Heart left ventricle (tissue), 16 donors: ENCODE measurements around the gene KCNJ6. TPM values are rescaled to one million over a fixed set of nuclear protein-coding genes. Genes with fewer than 3 reads are reported as not detected.
A peak's percentile ranks its signal among the peaks of the same experiment; 100 is the strongest.

Source experiments
- ATAC-seq, 4 donors: fragments of 200-7000 bp; cut with Tn5 transposase; one replicate each; pipeline ENCODE4 v1.9.1; 2020 to 2022; ENCODE audit warnings: moderate library complexity in 4 of 4, mild to moderate bottlenecking in 3 of 4, moderate number of reproducible peaks in 1 of 4
- DNase-seq, 5 donors: peaks; one replicate each; pipeline ENCODE4 v3.0.0-alpha.2; 2020
- H3K27ac ChIP-seq, 12 donors: fragments of 200-600 bp; sonication (generic) in 4 of 12; one replicate each; pipeline versions ENCODE4 v1.5.0 to v1.8.0; 2016 to 2022; ENCODE audit warnings: mild to moderate bottlenecking in 2 of 12
- H3K27me3 ChIP-seq, 9 donors: fragments of 200-600 bp; sonication (generic) in 2 of 9; one replicate each; pipeline versions ENCODE4 v1.5.1 to v1.8.0; 2016 to 2022; ENCODE audit warnings: mild to moderate bottlenecking in 3 of 9
- H3K36me3 ChIP-seq, 9 donors: fragments of 200-600 bp; sonication (generic) in 2 of 9; one replicate each; pipeline versions ENCODE4 v1.5.0 to v1.8.0; 2018 to 2022; ENCODE audit warnings: mild to moderate bottlenecking in 2 of 9
- H3K4me1 ChIP-seq, 12 donors: fragments of 200-600 bp; sonication (generic) in 4 of 12; one replicate each; pipeline versions ENCODE4 v1.5.0 to v1.8.0; 2016 to 2022; ENCODE audit warnings: mild to moderate bottlenecking in 3 of 12
- H3K4me3 ChIP-seq, 12 donors: fragments of 200-600 bp; sonication (generic) in 4 of 12; one replicate each; pipeline versions ENCODE4 v1.5.0 to v1.8.0; 2017 to 2022; ENCODE audit warnings: mild to moderate bottlenecking in 9 of 12, moderate library complexity in 4 of 12
- H3K9me3 ChIP-seq, 12 donors: fragments of 200-600 bp; sonication (generic) in 4 of 12; one replicate each; pipeline versions ENCODE4 v1.5.0 to v1.8.0; 2016 to 2022; ENCODE audit warnings: mild to moderate bottlenecking in 1 of 12
- POLR2A ChIP-seq, 2 donors: fragments of 450-650 bp; IDR thresholded peaks; one replicate each; pipeline ENCODE4 v1.6.1; 2017; ENCODE audit warnings: antibody characterized with exemption in 2 of 2, mild to moderate bottlenecking in 2 of 2, moderate library complexity in 2 of 2
- WGBS, 4 donors: extraction: QIAGEN DNeasy Blood & Tissue Kit in 2 of 4; methylation state at CpG; one replicate each; pipeline versions ENCODE4 v1.1.5 to v1.1.7; 2013 to 2018; 5-methylcytosine and 5-hydroxymethylcytosine counted together
- intact Hi-C, 10 donors: fragments of 100-400 bp; cut with DNase I; formaldehyde crosslinking; loops; one replicate each; pipeline versions ENCODE4 v1.11.1 to v1.14.2; 2022
- polyA plus RNA-seq, 2 donors: library from polyadenylated mRNA; stranded (reverse); fragments of 200-250 nt; gene quantifications; one replicate each; pipeline ENCODE4 v1.2.3, GENCODE V29; 2013
- total RNA-seq, 9 donors: library from RNA; depleted of rRNA in 2 of 9; stranded (reverse); fragments of >200 nt in 2 of 9; fragmentation: NEBNext Ultra II Directional in 3 of 9; extraction: Animal tissue kit (Norgen Biotek cat#: 25700) in 3 of 9; gene quantifications; one replicate each; pipeline versions ENCODE4 v1.1.0 to v1.2.4, GENCODE V29; 2016 to 2023
- TF ChIP-seq, protein P1 (sequence below), 12 donors: fragments of 200-600 bp; sonication (generic) in 4 of 12; IDR thresholded peaks; one replicate each; pipeline versions ENCODE4 v1.5.0 to v1.8.0; 2018 to 2022; ENCODE audit warnings: antibody characterized with exemption in 12 of 12, mild to moderate bottlenecking in 5 of 12
- donor health status: ischemic (EF 13 %, LVEDD 7.1; RV severe dilation, severe dysfunction).
- donor health status: healthy with polysubstance abuse.
- donor health status: DM: no; HTN: yes; CAD: no.
- donor health status: DM: no; HTN: no; CAD: no.
- donor health status: ischemic (EF 25% LVEDD 6.9; RV normal size, moderate dysfunction).
- donor health status: ischemic (EF 25% LVEDD 5.7; RV mildly dilated, moderate dysfunction).
- donor health status: healthy.
- donor health status: DM: yes; HTN: yes; CAD: no.
- donor health status: ischemic (EF 35%, LVEDD 5.7; RV mildly dilated, moderate dysfunction).
- donor health status: nonischemic (EF 11% LVEDD 7.7; RV severe dilation, severe dysfunction).
- donor health status: DM: yes; HTN: yes; CAD: no.
- donor health status: PGD.
- donor health status: ischemic (EF 29% LVEDD 5.4; RV normal size, mild dysfunction).
- donor health status: nonischemic (EF 23%, LVEDD 6.1; RV moderate dilation, normal function).

KCNJ6 gene
- total and polyA plus RNA-seq, 11 donors: not detected

- Histone ChIP-seq H3K9me3 (no peaks in the 10 kb centered on the region), H3K27me3 (no peaks in the 10 kb centered on the region), H3K4me1 (peaks cover 0 to 27% (median 11%) of the 10 kb centered on the region in 12 donors), H3K27ac (peak overlapping the region in 8 of 12 donors; percentile 90 to 96 (median 93)), H3K36me3 (no peaks in the 10 kb centered on the region), H3K4me3 (no peak overlapping the region)
- TF ChIP-seq, protein P1, sequence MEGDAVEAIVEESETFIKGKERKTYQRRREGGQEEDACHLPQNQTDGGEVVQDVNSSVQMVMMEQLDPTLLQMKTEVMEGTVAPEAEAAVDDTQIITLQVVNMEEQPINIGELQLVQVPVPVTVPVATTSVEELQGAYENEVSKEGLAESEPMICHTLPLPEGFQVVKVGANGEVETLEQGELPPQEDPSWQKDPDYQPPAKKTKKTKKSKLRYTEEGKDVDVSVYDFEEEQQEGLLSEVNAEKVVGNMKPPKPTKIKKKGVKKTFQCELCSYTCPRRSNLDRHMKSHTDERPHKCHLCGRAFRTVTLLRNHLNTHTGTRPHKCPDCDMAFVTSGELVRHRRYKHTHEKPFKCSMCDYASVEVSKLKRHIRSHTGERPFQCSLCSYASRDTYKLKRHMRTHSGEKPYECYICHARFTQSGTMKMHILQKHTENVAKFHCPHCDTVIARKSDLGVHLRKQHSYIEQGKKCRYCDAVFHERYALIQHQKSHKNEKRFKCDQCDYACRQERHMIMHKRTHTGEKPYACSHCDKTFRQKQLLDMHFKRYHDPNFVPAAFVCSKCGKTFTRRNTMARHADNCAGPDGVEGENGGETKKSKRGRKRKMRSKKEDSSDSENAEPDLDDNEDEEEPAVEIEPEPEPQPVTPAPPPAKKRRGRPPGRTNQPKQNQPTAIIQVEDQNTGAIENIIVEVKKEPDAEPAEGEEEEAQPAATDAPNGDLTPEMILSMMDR (IDR thresholded peaks at IDR 0.05): no peak
- no peak for TF ChIP-seq POLR2A (IDR thresholded peaks at IDR 0.05)
- intact Hi-C loops: loop anchor here in 8 of 10 donors (5.0 to 10.0 kb wide), 7 partner anchors 51 to 361 kb away; partner anchors contain the start of gene DYRK1A (in 2 of the 8)
- 81 to 91% (median 88%) methylated on average over 14 of the region's 14 CpGs for WGBS, 4 donors
- ATAC-seq (no peak), DNase-seq (no peak)
These were observed 350.6 kb downstream of the KCNJ6 start for GRCh38 chr21:37565530-37566223.

- peaks cover 0 to 29% (median 13%) of the 10 kb centered on the region in 12 donors for H3K4me1 ChIP-seq
- no peak for DNase-seq
- H3K36me3 ChIP-seq: no peaks in the 10 kb centered on the region
- 66 to 72% (median 69%) methylated on average over 12 of the region's 12 CpGs for WGBS, 4 donors
- H3K27me3 ChIP-seq: no peaks in the 10 kb centered on the region
- peak overlapping the region; percentile 81 to 97 (median 92) for H3K27ac ChIP-seq
- ATAC-seq: peak in 1 of 4 donors; percentile 1
- intact Hi-C loops: loop anchor here (1.0 to 10.0 kb wide), 12 partner anchors 50 to 360 kb away; partner anchors contain the start of genes DYRK1A (in 7 of the 10) and VPS26C (in 4 of the 10)
- H3K9me3 ChIP-seq: no peaks in the 10 kb centered on the region
- H3K4me3 ChIP-seq: peak overlapping the region in 10 of 12 donors; percentile 60 to 89 (median 74)
- TF ChIP-seq POLR2A (IDR thresholded peaks at IDR 0.05): no peak
- TF ChIP-seq, protein P1 (IDR thresholded peaks at IDR 0.05): no peak
These were observed 351.2 kb downstream of the KCNJ6 start for GRCh38 chr21:37564924-37565529.

GRCh38 chr21:37564341-37564923 lies 351.8 kb downstream of the KCNJ6 start:
- Histone ChIP-seq H3K36me3 (no peaks in the 10 kb centered on the region), H3K4me1 (peaks cover 0 to 31% (median 13%) of the 10 kb centered on the region in 12 donors), H3K9me3 (no peaks in the 10 kb centered on the region), H3K4me3 (peak overlapping the region; percentile 57 to 89 (median 74)), H3K27ac (peak overlapping the region; percentile 81 to 97 (median 92)), H3K27me3 (no peaks in the 10 kb centered on the region)
- ATAC-seq: peak; percentile 72 to 87 (median 86)
- peak; percentile 73 to 95 (median 81) for DNase-seq
- TF ChIP-seq, protein P1 (IDR thresholded peaks at IDR 0.05): peak in 1 of 12 donors; percentile 21
- TF ChIP-seq POLR2A (IDR thresholded peaks at IDR 0.05): peak in 1 of 2 donors; percentile 57
- WGBS, 4 donors: 8 to 13% (median 10%) methylated on average over 12 to 14 of the region's 14 CpGs
- intact Hi-C loops: loop anchor here (1.0 to 10.0 kb wide), 11 partner anchors 50 to 360 kb away; partner anchors contain the start of genes DYRK1A (in 7 of the 10) and VPS26C (in 4 of the 10)
